AG04449 (cell line): ENCODE results near the gene SLC16A5.

ENCODE experiments used
- CTCF ChIA-PET: fragments of 350-600 bp; formaldehyde crosslinking; extraction: SDS; loops from one replicate; lab custom pipeline; 2021; ENCODE audit warnings: antibody characterized with exemption; lab: Yijun Ruan, JAX
- POLR2A ChIA-PET: fragments of 400-600, 350-600 bp; formaldehyde crosslinking; extraction: SDS; loops from one replicate; lab custom pipeline; 2020; ENCODE audit warnings: antibody characterized with exemption, inconsistent platforms; lab: Yijun Ruan, JAX
- DNase-seq: peaks from one replicate; pipeline ENCODE4 v3.0.0-alpha.2; 2010; ENCODE audit warnings: low read depth, low spot score
- H3K4me3 ChIP-seq: 2 replicates; pipeline ENCODE4 v1.5.1; 2011; ENCODE audit warnings: low read depth, mild to moderate bottlenecking, control low read depth, low read length
- CTCF ChIP-seq: IDR thresholded peaks from one replicate; pipeline ENCODE4 v1.5.1; 2011; ENCODE audit warnings: mild to moderate bottlenecking, moderate library complexity, low read length, control low read depth, inconsistent platforms; ENCODE audit not compliant: insufficient read depth; ENCODE audit errors: missing control alignments

The SLC16A5 gene

GRCh38 chr17:75142236-75142971 is 54.6 kb downstream of the SLC16A5 start:
- TF ChIP-seq CTCF, result no peak
- H3K4me3 ChIP-seq, result no peak overlapping the region
- POLR2A ChIA-PET, result no interaction called here
- DNase-seq, result no peak
- CTCF ChIA-PET, result interaction anchor here (1.0 to 4.0 kb wide), 4 partner anchors 11 to 28 kb away, joined by 3 to 26 read pairs (median 8); partner anchors contain the start of gene NT5C

GRCh38 chr17:75144816-75145512 is 57.2 kb downstream of the SLC16A5 start:
- no peak for TF ChIP-seq CTCF
- CTCF ChIA-PET, result interaction anchor here (0.8 to 4.0 kb wide), 11 partner anchors 8 to 268 kb away, joined by 3 to 26 read pairs (median 5); partner anchors contain the start of genes MIF4GD and NT5C
- POLR2A ChIA-PET, result interaction anchor here (0.9 kb wide), 1 partner anchor 8 kb away, joined by 3 read pairs; no protein-coding TSS in a partner anchor
- no peak for DNase-seq
- no peak overlapping the region for H3K4me3 ChIP-seq

DNA sequence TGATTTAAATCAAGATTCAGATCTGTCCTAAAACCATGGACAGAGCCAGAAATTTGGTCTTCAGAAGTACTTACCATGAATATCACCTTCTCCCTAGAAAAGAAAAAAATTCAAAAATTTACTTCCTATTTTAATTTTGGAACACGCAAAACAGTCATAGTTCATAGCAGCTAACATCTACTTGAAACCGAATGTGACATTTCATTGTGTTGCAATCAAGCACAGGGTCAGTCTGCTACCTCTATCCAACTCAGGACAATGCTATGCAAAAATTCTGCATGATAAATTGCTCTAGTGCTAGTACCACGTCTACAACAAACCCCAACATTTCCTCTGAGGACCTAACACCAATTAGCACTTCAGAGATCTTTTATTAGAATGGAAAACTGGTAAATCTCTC is 58.8 kb downstream of the SLC16A5 start:
- no peak overlapping the region for H3K4me3 ChIP-seq
- ChIA-PET CTCF (interaction anchor here (1.2 to 4.0 kb wide), 3 partner anchors 16 to 34 kb away, joined by 4 to 26 read pairs (median 11); partner anchors contain the start of gene NT5C), POLR2A (no interaction called here)
- DNase-seq, result no peak
- no peak for TF ChIP-seq CTCF

DNA sequence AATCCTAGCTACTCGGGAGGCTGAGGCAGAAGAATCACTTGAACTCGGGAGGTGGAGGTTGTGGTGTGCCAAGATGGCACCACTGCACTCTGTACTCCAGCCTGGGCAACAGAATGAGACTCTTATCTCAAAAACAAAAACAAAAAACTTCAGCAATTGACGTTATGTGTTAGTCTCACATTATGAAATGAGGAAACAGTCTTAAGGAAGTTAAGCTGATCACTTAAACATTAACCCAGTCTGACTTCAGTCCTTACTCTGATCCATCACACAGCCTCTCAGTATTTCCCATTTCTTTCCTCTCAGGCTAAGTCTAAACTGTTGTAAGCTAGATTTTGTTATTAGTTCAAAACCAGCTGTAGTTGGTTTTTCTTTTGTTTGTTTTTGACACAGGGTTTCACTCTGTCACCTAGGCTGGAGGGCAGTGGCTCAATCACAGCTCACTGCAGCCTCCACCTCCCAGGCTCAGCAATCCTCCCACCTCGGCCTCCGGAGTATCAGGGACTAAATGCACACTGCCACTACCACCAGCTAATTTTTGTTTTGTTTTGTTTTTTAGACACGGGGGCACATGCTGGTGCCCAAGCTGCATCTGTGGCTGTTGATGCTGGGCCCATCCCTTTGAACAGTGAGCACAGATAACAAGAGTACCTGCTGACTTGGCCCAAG is 60.3 kb downstream of the SLC16A5 start:
- DNase-seq, result no peak
- ChIA-PET POLR2A (no interaction called here), CTCF (interaction anchor here (0.8 to 5.0 kb wide), 7 partner anchors 9 to 123 kb away, joined by 3 to 37 read pairs (median 5); partner anchors contain the start of genes MIF4GD and NT5C)
- no peak overlapping the region for H3K4me3 ChIP-seq
- TF ChIP-seq CTCF, result no peak

DNA sequence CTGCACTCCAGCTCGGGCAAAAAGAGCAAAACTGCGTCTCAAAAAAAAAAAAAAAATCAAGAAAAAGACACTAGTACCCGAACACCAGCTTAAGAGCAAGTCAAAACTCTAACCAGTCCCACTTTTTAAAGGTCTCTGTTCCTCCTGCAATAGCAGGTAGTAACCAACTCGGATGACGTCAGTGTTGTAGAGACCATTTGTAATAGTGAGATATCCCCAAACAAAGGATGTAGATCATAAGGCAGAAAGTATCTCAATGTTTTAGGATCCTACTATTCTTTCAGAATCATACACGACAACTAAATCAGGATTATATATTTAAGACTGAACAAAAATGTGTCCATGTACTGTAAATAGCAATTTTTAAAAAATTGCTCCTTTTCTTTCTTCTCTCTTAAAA is 64.2 kb downstream of the SLC16A5 start:
- no peak for DNase-seq
- ChIA-PET CTCF (interaction anchor here (1.0 to 5.0 kb wide), 2 partner anchors 21 to 38 kb away, joined by 4 to 37 read pairs; partner anchors contain the start of gene NT5C), POLR2A (no interaction called here)
- no peak for TF ChIP-seq CTCF
- H3K4me3 ChIP-seq, result no peak overlapping the region; the same call in 1 of the 2 replicates
